Panc1 (cell line): Measurements from ENCODE around the gene AKAP11. TPM values are rescaled to one million over a fixed set of nuclear protein-coding genes. Genes with fewer than 3 reads are reported as not detected.

ENCODE experiments used
- ATAC-seq: fragments of 200-7000 bp; cut with Tn5 transposase; 2 replicates; pipeline ENCODE4 v1.9.1; 2020; ENCODE audit warnings: mild to moderate bottlenecking, moderate library complexity
- BruUV-seq: library from RNA; stranded (reverse); fragments of 400-500 nt; replicated peaks from 2 replicates; lab custom pipeline; 2021; lab: Mats Ljungman, UMichigan
- CTCF ChIA-PET: fragments of 300-600 bp; sonication (Branson Sonifier 250); formaldehyde crosslinking; loops from one replicate; lab custom pipeline; 2022; ENCODE audit warnings: antibody characterized with exemption; lab: Charles Lee
- POLR2A ChIA-PET: fragments of 300-600 bp; sonication (Branson Sonifier 250); formaldehyde crosslinking; loops from one replicate; lab custom pipeline; 2022; ENCODE audit warnings: antibody characterized with exemption; lab: Charles Lee
- DNase-seq: peaks from one replicate; pipeline ENCODE4 v3.0.0-alpha.2; 2010; ENCODE audit warnings: low read depth, low spot score
- H3K27ac ChIP-seq: 2 replicates; pipeline ENCODE4 v1.5.1; 2011; ENCODE audit warnings: mild to moderate bottlenecking, low read length, inconsistent platforms
- H3K27me3 ChIP-seq: fragments of 200-500 bp; sonication (Bioruptor generic); 2 replicates; pipeline ENCODE4 v1.6.0; 2014; ENCODE audit warnings: low read length, inconsistent platforms; ENCODE audit not compliant: control insufficient read depth, insufficient read depth
- H3K36me3 ChIP-seq: fragments of 200-500 bp; sonication (Bioruptor generic); 2 replicates; pipeline ENCODE4 v1.5.1; 2014; ENCODE audit warnings: inconsistent platforms, mild to moderate bottlenecking, low read length, moderate library complexity; ENCODE audit not compliant: control insufficient read depth, insufficient read depth
- H3K4me1 ChIP-seq: 2 replicates; pipeline ENCODE4 v1.5.1; 2011; ENCODE audit warnings: inconsistent platforms, mild to moderate bottlenecking, low read length, moderate library complexity; ENCODE audit not compliant: control insufficient read depth, insufficient read depth
- H3K4me3 ChIP-seq, 2 experiments: 2 replicates each; pipeline ENCODE4 v1.5.1; 2011 to 2012; ENCODE audit warnings: low read depth in 2 of 2, low read length in 2 of 2, mild to moderate bottlenecking in 2 of 2, inconsistent platforms in 1 of 2, moderate library complexity in 1 of 2
- H3K9me3 ChIP-seq: fragments of 200-500 bp; sonication (Bioruptor generic); 2 replicates; pipeline ENCODE4 v1.5.1; 2014; ENCODE audit warnings: low read depth, mild to moderate bottlenecking, inconsistent platforms, low read length, moderate library complexity; ENCODE audit not compliant: control insufficient read depth, insufficient read depth
- POLR2AphosphoS5 ChIP-seq: IDR thresholded peaks from 2 replicates; pipeline ENCODE4 v1.6.1; 2012; ENCODE audit warnings: mild to moderate bottlenecking, low read depth, low read length, moderate library complexity
- SIN3A ChIP-seq: IDR thresholded peaks from 2 replicates; pipeline ENCODE4 v1.6.1; 2012; ENCODE audit warnings: low read depth, mild to moderate bottlenecking, low read length, moderate library complexity, borderline replicate concordance; ENCODE audit not compliant: insufficient read depth
- TCF7L2 ChIP-seq: IDR thresholded peaks from 2 replicates; pipeline ENCODE4 v1.6.1; 2011; ENCODE audit warnings: mild to moderate bottlenecking, low read depth, low read length, inconsistent platforms
- in situ Hi-C: cut with HindIII; loops from 2 replicates; pipeline ENCODE4 v1.10.0; 2016; ENCODE audit warnings: low sequenced_read_pairs, low pct_unique_long_range_greater_than_20kb
- intact Hi-C: fragments of 100-400 bp; cut with micrococcal nuclease; formaldehyde crosslinking; loops from one replicate; pipeline ENCODE4 v1.10.0; 2022; ENCODE audit not compliant: unreplicated experiment
- total RNA-seq: library from RNA; stranded (reverse); gene quantifications from one replicate; pipeline ENCODE4 v1.2.1, GENCODE V29; 2021; ENCODE audit not compliant: unreplicated experiment
- TF ChIP-seq, protein P1 (sequence below), 2 experiments: IDR thresholded peaks; 2 replicates each; pipeline ENCODE4 v1.6.1; 2011 to 2012; ENCODE audit warnings: low read depth in 2 of 2, control low read depth in 1 of 2, low read length in 1 of 2, mild to moderate bottlenecking in 1 of 2, moderate library complexity in 1 of 2; ENCODE audit not compliant: insufficient read depth in 1 of 2
- TF ChIP-seq, protein P2 (sequence below): fragments of 450-650 bp; IDR thresholded peaks from 2 replicates; pipeline ENCODE4 v1.5.1; 2017; ENCODE audit warnings: mild to moderate bottlenecking

The AKAP11 gene
- total RNA-seq, 1 experiment from 2014 or later = 17.8 TPM

GRCh38 chr13:42360046-42360574 lies 88.2 kb downstream of the AKAP11 start:
- in situ Hi-C loops = no loop called here
- POLR2A ChIA-PET = interaction anchor here (0.6 kb wide), 1 partner anchor 52 kb away, joined by 3 read pairs; no protein-coding TSS in a partner anchor

GRCh38 chr13:42361701-42362100 lies 89.7 kb downstream of the AKAP11 start:
- no peaks in the 10 kb centered on the region for H3K4me1 ChIP-seq
- ChIA-PET CTCF (no interaction called here), POLR2A (no interaction called here)
- no peaks in the 10 kb centered on the region for H3K27me3 ChIP-seq
- intact Hi-C loops = no loop called here
- DNase-seq (no peak), ATAC-seq (no peak)
- no peaks in the 10 kb centered on the region for H3K36me3 ChIP-seq
- H3K9me3 ChIP-seq = no peaks in the 10 kb centered on the region
- H3K27ac ChIP-seq = no peak overlapping the region
- TF ChIP-seq, protein P1, sequence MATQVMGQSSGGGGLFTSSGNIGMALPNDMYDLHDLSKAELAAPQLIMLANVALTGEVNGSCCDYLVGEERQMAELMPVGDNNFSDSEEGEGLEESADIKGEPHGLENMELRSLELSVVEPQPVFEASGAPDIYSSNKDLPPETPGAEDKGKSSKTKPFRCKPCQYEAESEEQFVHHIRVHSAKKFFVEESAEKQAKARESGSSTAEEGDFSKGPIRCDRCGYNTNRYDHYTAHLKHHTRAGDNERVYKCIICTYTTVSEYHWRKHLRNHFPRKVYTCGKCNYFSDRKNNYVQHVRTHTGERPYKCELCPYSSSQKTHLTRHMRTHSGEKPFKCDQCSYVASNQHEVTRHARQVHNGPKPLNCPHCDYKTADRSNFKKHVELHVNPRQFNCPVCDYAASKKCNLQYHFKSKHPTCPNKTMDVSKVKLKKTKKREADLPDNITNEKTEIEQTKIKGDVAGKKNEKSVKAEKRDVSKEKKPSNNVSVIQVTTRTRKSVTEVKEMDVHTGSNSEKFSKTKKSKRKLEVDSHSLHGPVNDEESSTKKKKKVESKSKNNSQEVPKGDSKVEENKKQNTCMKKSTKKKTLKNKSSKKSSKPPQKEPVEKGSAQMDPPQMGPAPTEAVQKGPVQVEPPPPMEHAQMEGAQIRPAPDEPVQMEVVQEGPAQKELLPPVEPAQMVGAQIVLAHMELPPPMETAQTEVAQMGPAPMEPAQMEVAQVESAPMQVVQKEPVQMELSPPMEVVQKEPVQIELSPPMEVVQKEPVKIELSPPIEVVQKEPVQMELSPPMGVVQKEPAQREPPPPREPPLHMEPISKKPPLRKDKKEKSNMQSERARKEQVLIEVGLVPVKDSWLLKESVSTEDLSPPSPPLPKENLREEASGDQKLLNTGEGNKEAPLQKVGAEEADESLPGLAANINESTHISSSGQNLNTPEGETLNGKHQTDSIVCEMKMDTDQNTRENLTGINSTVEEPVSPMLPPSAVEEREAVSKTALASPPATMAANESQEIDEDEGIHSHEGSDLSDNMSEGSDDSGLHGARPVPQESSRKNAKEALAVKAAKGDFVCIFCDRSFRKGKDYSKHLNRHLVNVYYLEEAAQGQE (IDR thresholded peaks at IDR 0.05; ENCODE audit: insufficient read depth in 1 of 2, low read depth in 2 of 2, low read length in 1 of 2) = no peak
- TF ChIP-seq TCF7L2 (no peak), POLR2AphosphoS5 (no peak), SIN3A (no peak)
- TF ChIP-seq, protein P2, sequence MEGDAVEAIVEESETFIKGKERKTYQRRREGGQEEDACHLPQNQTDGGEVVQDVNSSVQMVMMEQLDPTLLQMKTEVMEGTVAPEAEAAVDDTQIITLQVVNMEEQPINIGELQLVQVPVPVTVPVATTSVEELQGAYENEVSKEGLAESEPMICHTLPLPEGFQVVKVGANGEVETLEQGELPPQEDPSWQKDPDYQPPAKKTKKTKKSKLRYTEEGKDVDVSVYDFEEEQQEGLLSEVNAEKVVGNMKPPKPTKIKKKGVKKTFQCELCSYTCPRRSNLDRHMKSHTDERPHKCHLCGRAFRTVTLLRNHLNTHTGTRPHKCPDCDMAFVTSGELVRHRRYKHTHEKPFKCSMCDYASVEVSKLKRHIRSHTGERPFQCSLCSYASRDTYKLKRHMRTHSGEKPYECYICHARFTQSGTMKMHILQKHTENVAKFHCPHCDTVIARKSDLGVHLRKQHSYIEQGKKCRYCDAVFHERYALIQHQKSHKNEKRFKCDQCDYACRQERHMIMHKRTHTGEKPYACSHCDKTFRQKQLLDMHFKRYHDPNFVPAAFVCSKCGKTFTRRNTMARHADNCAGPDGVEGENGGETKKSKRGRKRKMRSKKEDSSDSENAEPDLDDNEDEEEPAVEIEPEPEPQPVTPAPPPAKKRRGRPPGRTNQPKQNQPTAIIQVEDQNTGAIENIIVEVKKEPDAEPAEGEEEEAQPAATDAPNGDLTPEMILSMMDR = no peak
- no peak overlapping the region for H3K4me3 ChIP-seq
- in situ Hi-C loops = no loop called here
- BruUV-seq = no TSS peak

More at GRCh38 chr13:42360046-42360574, 88.2 kb downstream of the AKAP11 start:
- H3K27ac ChIP-seq = no peak overlapping the region
- DNase-seq (no peak), ATAC-seq (no peak)
- no TSS peak for BruUV-seq
- H3K27me3 ChIP-seq = no peaks in the 10 kb centered on the region
- intact Hi-C loops = no loop called here
- no peak overlapping the region for H3K4me3 ChIP-seq
- no peaks in the 10 kb centered on the region for H3K4me1 ChIP-seq
- CTCF ChIA-PET = no interaction called here
- no peaks in the 10 kb centered on the region for H3K9me3 ChIP-seq
- TF ChIP-seq, protein P2 = no peak
- no peak for TF ChIP-seq TCF7L2
- TF ChIP-seq, protein P1 (IDR thresholded peaks at IDR 0.05; ENCODE audit: insufficient read depth in 1 of 2, low read depth in 2 of 2, low read length in 1 of 2) = no peak
- TF ChIP-seq SIN3A = no peak
- TF ChIP-seq POLR2AphosphoS5 = no peak
- no peaks in the 10 kb centered on the region for H3K36me3 ChIP-seq
